Measurements from ENCODE around the gene B3GAT1. TPM values are rescaled to one million over a fixed set of nuclear protein-coding genes. Genes with fewer than 3 reads are reported as not detected.

The B3GAT1 gene
- total RNA-seq, 1 donor from 2014 or later, result 0.32 TPM

DNA sequence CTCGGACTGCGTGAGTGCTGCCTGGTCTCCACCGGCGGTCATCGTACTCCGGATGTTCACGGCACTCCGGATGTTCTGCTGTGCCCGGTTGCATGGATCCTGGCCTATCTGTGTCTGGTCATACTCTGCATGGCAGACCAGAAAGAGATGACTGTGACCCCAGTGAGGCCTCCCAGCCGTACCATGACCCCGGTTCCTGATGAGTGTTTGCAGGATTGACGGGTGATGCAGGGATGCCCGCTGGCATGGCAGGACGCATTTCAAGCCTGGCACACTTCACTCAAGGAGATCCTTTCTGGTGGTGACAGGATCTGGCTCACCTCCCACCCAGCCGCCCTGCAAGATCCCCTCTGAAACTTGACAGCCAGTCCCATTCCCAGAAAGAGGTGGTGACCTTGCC lies 74.0 kb downstream of the B3GAT1 start:
- no peaks in the 10 kb centered on the region for H3K4me1 ChIP-seq
- TF ChIP-seq, protein P1, sequence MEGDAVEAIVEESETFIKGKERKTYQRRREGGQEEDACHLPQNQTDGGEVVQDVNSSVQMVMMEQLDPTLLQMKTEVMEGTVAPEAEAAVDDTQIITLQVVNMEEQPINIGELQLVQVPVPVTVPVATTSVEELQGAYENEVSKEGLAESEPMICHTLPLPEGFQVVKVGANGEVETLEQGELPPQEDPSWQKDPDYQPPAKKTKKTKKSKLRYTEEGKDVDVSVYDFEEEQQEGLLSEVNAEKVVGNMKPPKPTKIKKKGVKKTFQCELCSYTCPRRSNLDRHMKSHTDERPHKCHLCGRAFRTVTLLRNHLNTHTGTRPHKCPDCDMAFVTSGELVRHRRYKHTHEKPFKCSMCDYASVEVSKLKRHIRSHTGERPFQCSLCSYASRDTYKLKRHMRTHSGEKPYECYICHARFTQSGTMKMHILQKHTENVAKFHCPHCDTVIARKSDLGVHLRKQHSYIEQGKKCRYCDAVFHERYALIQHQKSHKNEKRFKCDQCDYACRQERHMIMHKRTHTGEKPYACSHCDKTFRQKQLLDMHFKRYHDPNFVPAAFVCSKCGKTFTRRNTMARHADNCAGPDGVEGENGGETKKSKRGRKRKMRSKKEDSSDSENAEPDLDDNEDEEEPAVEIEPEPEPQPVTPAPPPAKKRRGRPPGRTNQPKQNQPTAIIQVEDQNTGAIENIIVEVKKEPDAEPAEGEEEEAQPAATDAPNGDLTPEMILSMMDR (IDR thresholded peaks at IDR 0.05), result no peak
- no peak overlapping the region for H3K4me3 ChIP-seq
- H3K9me3 ChIP-seq, result no peaks in the 10 kb centered on the region
- H3K36me3 ChIP-seq, result no peaks in the 10 kb centered on the region
- H3K27ac ChIP-seq, result no peak overlapping the region
- H3K27me3 ChIP-seq, result no peaks in the 10 kb centered on the region
- intact Hi-C loops (cut with DNase I), result no loop called here
- no peak for DNase-seq (ENCODE audit: low spot score in 2 of 2)

DNA sequence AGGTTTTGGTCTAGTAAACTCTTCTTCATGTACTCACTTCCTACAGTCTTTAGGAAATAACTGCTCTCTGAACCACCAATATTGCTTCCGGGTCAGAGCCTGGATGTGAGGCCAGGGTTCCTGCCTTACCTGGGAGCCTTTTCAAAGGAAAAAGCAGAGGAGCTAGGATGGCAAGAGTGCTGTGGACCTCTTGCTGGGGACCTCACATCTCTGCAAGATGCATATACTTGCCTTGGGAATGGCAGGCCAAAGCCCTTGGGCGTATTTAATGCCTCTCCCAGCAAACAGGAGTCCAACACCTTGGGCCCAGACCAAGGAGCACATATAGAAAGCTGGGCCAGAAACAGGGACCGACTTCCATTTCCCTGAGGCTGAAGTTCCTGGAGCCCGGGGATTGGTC lies 75.0 kb downstream of the B3GAT1 start:
- no peaks in the 10 kb centered on the region for H3K27me3 ChIP-seq
- H3K4me1 ChIP-seq, result peaks cover 0 to 6% of the 10 kb centered on the region in 2 donors
- no peak overlapping the region for H3K27ac ChIP-seq
- H3K9me3 ChIP-seq, result no peaks in the 10 kb centered on the region
- H3K4me3 ChIP-seq, result no peak overlapping the region
- intact Hi-C loops (cut with DNase I), result no loop called here
- TF ChIP-seq, protein P1 (IDR thresholded peaks at IDR 0.05), result no peak
- DNase-seq (ENCODE audit: low spot score in 2 of 2), result no peak
- no peaks in the 10 kb centered on the region for H3K36me3 ChIP-seq

DNA sequence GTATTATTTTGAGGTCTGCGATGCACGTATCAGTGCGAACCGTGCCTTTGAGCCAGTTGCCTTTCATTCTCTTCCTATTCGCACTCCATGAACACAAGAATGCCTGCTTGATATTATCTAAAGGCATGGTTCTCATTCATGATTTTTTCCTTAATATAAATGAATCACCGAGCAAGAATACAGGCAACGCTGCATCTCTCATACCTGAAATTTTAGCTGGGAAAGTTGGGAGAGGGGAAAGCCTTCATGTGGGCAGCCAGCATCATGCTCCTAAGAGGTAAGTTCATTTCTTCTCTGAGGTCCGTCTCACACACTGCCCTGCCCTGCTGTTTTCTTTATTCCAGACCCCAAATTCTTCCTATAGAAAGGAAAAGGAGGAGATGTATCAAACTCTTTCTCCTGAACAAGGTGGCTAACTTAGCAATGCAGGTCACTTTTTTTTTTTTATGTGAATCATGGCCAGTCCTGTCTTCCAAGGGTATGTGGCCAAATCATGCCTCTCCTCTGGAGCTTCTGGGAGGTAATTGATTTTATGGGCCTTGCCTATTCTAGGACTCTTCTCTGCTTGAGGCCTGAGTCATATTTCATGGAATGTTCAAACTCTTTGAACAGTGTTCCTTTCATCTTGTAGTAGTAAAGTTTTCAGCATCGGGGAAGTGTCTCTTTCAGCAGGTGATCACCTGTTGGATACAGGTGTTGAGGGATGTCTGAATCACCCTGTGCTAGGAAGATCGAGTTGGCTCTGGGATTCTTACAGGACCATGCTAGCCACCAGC lies 77.1 kb downstream of the B3GAT1 start:
- H3K9me3 ChIP-seq, result no peaks in the 10 kb centered on the region
- no peaks in the 10 kb centered on the region for H3K27me3 ChIP-seq
- no peak overlapping the region for H3K4me3 ChIP-seq
- DNase-seq (ENCODE audit: low spot score in 2 of 2), result no peak
- intact Hi-C loops (cut with DNase I), result loop anchor here (5.0 kb wide), 2 partner anchors 288 to 368 kb away; no protein-coding TSS in a partner anchor
- TF ChIP-seq, protein P1 (IDR thresholded peaks at IDR 0.05), result no peak
- no peaks in the 10 kb centered on the region for H3K36me3 ChIP-seq
- H3K27ac ChIP-seq, result no peak overlapping the region
- peaks cover 0 to 8% of the 10 kb centered on the region in 2 donors for H3K4me1 ChIP-seq

DNA sequence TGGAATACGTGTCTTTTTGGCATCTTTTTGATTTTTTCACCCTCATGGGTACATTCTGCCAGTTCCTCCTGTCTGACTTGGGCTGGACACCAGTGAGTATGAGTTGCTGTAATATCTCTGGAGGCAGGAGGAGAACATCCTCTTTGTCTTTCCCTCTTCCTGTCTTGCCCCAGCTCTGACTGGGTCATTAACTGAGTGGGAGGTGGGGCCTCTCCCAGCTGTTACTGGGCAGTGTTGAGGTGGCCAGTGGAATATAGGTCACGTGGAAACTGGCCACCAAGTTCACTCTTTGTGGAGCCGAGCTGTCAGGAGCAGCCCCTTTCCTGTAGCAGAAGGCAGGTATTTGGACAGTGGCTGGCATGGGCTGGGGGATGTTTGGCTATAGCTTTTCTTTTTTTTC lies 78.1 kb downstream of the B3GAT1 start:
- Histone ChIP-seq H3K36me3 (no peaks in the 10 kb centered on the region), H3K4me3 (no peak overlapping the region), H3K27me3 (no peaks in the 10 kb centered on the region), H3K4me1 (peaks cover 0 to 8% of the 10 kb centered on the region in 2 donors), H3K9me3 (no peaks in the 10 kb centered on the region), H3K27ac (no peak overlapping the region)
- TF ChIP-seq, protein P1 (IDR thresholded peaks at IDR 0.05), result no peak
- DNase-seq (ENCODE audit: low spot score in 2 of 2), result no peak
- intact Hi-C loops (cut with DNase I), result loop anchor here (5.0 kb wide), 2 partner anchors 287 to 367 kb away; no protein-coding TSS in a partner anchor

DNA sequence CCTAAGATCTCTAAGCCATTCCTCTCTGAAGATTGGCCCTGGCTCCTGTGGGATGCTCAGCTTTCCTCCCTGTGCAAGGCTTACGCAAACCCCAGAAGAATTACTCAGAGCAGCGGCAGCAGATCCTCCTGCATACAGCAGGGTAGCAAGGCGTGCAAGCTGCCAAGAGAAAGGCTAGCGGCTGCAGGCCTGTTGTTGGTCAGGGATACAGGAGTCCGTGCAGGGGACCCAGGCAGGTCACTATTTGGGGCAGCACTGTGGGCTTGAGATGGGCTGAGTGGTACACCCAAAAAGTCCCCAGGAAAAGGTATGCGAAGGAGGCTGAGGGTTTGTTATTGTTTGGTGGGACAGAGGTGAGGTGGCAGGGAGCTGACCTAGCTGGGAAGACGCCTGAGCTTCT lies 78.7 kb downstream of the B3GAT1 start:
- Histone ChIP-seq H3K27ac (no peak overlapping the region), H3K27me3 (no peaks in the 10 kb centered on the region), H3K9me3 (no peaks in the 10 kb centered on the region), H3K4me3 (no peak overlapping the region), H3K4me1 (peaks cover 0 to 8% of the 10 kb centered on the region in 2 donors), H3K36me3 (no peaks in the 10 kb centered on the region)
- no peak for DNase-seq (ENCODE audit: low spot score in 2 of 2)
- TF ChIP-seq, protein P1 (IDR thresholded peaks at IDR 0.05), result no peak
- intact Hi-C loops (cut with DNase I), result loop anchor here (5.0 kb wide), 2 partner anchors 286 to 366 kb away; no protein-coding TSS in a partner anchor

Measured in ascending aorta (tissue), 2 donors.